ELR (cell line): Measurements from ENCODE around the gene PTPRG.

ENCODE experiments used
- DNase-seq: peaks from one replicate; pipeline ENCODE4 v3.0.0-alpha.2; 2015; ENCODE audit warnings: low read depth

PTPRG gene

DNA sequence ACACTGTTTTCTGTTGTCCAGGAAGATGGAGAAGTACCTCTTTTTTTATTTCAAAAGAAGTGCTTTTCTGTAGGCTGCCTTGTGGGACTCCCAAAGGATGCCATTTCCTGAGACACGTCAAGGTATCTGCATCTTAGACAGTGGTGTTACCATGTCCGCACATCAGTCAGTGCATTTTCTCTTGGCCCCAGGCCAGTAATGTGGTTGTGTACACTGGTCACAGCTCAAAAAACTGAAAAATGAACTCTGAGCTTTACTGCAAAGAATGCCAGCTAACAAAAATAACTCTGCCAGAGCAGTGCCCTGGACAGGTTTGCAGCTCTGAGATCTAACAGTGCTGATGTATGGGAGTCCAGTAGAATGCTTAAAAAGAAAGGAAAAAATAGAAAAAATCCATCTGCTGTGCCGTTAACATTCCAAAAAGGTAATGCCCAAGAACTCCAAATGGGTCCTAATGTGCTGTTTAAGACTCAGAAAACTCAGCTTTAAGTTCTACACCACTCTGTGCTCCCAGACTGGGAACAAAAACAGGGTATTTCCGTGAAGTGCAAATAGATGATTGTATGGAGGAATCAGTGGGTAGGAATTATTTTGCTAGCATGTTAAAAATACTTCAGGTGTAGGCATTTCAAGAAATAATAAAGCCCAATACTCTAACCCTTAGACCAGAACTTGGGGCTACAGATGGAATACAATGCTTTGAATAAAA is 496.1 kb downstream of the PTPRG start:
- no peak for DNase-seq

- no peak for DNase-seq
Observed at GRCh38 chr3:62065985-62066693, 504.8 kb downstream of the PTPRG start.

GRCh38 chr3:62068337-62068736 is 507.0 kb downstream of the PTPRG start:
- DNase-seq, result no peak

- no peak for DNase-seq
Observed at GRCh38 chr3:62070891-62071290, 509.5 kb downstream of the PTPRG start.

GRCh38 chr3:62073038-62073437 is 511.7 kb downstream of the PTPRG start:
- no peak for DNase-seq

DNA sequence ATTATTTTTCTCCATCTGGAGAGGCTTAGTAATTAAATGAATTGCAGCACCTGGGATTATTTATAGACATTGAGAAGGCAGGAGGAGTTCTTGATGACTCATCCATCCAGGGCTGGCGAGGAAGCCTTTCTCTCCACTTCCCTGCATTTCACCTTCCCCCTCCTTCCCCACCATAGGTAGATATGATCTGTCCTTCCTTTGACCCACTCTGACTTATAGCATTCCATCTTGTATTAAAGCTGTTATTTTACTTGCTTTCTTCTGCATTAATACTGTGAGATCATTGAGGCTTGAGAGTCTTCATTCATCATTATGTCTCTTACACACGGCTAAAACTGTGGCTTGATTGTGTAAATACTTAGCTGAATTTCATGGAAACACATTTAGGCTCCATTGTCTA is 523.2 kb downstream of the PTPRG start:
- DNase-seq, result peak; percentile 39

- no peak for DNase-seq
Observed at GRCh38 chr3:62088472-62089104, 527.2 kb downstream of the PTPRG start.

DNA sequence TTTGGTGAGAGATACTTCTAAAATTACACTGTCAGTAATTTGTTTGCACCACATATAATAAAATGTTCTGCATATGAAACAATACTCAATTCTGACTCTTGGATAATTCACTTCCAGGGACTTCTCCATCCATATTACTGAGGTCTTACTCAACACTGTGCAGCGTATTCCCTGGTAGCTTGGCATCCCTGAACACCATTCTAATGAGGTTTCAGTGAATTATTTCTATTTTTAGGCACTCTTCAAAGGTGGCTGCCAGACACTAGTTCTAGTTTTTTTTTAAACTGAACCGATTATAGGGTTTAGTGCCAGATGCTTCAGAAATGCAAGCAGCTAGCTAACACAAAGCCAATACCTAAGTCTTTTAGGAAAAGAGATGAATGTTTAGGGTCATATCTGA is 528.7 kb downstream of the PTPRG start:
- DNase-seq, result no peak

DNA sequence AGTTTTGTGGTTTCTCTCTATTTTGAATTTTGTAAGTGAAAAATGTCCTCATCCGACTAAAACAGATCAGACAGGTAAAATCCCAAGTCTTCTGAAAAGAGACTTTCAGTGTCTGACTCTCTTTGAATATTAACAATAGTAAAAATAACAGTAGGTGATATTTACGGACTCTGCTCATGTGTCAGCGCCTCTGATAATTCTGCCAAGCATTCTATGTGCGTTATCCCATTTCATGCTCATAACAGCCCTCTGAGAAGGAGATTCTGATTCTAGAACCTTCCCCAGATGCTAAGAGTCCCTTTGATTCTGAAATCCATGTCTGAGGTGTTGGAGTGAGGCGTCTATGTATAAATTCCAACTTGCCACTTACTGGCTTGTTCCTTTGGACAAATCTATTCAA is 529.1 kb downstream of the PTPRG start:
- no peak for DNase-seq

DNA sequence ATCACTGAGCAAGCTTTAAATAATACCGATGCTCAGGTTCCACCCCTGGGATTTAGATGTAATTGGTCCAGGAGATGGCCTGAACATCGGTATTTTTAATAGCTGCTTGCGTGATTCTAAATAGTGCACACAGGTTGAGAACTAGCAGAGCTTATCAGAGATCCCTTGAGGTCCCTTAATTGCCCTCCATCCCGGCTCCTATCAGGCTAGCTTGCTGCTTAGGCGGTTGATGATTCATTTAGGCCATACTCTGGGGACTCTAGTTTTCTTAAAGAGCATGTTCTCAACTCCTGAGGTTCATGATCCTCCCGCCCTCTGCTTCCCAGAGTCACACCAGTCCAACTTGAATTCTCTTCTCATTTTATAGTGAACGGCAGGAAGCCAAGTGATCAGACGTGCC is 531.7 kb downstream of the PTPRG start:
- DNase-seq, result no peak

GRCh38 chr3:62094461-62094860 is 533.1 kb downstream of the PTPRG start:
- DNase-seq, result no peak

GRCh38 chr3:62095080-62095479 is 533.7 kb downstream of the PTPRG start:
- no peak for DNase-seq

GRCh38 chr3:62095756-62096155 is 534.4 kb downstream of the PTPRG start:
- no peak for DNase-seq

GRCh38 chr3:62096521-62096920 is 535.1 kb downstream of the PTPRG start:
- DNase-seq, result no peak

DNA sequence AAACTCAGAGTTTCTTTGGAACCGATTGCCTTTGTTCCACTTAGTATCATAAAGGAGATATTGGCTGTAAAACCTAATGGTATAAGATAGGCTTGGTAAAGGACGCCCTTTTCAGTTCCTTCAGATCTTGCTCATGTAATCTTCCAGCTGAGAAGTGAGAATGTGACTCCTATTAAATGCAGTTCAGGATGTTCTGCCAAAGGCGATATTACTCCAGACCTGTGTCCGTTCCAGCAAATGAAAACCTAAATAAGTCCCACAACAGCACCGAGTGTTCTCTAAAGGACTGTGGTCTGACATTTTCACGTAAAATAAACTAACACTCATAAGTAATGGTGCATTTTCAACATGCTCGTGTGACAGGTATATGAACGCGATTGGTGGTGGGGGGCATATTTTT is 535.8 kb downstream of the PTPRG start:
- DNase-seq, result no peak

DNA sequence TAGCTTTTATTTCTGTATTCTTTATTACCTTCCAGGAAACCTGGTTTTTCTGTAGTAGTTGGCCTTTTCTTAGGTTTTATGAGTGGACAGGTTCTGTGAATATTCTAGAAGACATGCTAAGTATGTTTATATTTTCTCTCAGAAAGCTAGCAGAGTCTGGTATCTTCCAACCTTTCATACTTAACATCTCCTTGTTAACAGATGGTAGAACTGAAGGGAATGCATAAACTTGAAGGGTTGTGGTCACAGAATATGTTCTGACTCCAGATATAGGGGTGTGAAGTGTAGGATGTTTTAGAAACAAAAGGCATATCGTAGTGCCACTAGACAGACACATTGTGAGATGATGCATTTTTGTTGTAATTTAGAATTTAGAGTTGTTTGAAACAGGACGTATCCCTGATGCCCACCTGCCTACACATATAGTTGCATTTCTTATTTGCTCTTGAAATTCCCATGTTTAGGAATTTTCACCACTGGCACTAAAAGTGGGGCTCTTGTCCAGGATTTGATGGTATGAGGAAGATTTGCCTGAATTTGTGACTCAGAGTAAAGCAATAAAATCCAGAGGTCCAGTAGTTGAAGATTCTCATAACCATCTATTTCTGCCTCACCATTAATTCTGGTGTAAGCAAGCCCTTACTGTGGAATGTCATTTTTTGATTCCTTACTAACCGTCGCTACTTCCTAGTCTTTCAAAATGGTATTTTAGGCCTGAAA is 537.4 kb downstream of the PTPRG start:
- DNase-seq, result no peak

DNA sequence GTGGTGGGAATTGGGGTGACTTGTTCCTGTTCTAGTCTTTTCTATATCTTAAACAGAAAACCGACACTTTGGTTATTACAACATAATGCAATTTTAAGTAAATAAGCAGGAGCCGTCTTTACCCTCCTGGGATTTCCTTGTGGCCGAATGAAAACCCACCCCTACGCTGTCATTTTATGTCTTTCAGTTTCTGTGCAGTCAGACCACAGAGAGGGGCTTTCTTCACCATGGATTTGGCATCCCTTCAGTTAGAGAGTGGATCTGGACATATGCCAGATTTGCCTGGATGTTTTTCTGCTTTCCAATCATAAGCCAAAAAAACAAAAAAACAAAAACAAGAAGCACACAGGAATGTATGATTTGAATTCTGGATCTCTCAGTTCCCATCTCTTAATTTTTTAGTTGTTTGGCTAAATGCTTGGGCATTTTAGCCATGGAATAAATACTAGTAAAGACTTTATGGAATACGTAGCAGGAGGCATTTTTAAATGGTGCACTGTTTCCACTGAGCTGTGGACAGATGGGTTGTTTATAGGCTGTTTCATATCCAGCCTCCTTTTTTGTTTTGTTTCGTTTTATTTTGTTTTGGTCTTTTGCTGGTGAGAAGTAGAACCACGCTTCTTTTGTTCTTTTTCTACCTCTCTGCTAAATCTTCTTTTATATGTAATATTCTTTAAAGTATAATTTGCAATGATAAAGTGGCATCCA is 539.1 kb downstream of the PTPRG start:
- no peak for DNase-seq

- DNase-seq, result no peak
Observed at GRCh38 chr3:62101488-62101887, 540.1 kb downstream of the PTPRG start.

- DNase-seq, result no peak
Observed at GRCh38 chr3:62103531-62103930, 542.2 kb downstream of the PTPRG start.

DNA sequence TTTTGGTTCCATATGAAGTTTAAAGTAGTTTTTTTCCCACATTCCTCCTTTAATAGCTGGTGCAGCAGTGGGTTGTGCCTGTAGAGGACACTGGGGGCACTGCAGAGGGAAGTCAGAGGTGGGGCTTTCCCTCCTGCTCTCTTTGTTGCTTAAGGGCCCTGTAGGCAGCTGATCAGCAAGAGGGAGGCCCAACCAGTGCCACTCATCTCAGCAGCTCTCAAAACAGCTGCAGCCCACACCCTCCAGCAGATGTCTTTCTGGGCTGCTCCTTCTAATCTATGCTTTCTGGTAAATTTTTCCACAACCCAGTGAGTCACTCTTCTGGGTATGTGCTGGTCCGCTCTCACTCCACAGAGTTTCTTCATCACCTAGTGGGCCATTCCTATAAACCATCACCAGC is 548.2 kb downstream of the PTPRG start:
- DNase-seq, result peak; percentile 90

DNA sequence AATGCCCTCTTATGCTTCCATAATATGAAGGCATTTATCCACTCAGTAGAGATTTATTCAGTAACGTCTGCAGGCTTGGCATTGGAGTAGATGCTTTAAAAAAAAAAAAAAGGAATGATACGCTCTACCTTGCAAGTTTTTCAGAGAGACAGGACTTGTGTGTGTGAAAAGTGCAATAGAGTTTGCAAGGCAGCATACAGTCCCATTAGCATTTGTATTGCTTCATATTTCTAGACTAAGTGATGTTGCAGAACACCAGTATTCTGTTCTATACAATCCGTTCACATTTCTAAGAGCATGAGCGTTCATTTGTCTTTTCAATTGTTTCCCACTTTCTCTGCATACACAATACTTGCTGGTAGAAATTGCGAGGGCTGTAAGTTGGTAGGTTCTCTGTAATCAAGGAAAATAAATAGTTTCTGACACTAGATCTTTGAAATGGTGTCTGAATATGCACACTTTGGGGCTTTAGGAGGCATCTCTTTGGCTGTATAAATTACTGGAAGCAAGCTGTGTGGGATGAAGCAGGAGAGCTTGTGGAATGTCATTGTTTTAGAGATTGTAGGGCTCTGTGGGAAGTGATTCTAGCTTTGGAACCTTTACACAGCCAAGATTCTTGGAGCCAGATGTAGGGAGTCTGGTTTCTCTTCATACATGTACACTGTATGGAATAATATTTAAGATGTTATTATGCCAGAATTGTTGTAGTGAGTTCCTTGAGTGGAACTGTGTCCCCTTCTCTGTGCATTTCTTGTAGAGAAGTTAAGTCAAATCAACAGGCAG is 549.3 kb downstream of the PTPRG start:
- DNase-seq, result no peak
